HCT116 (cell line): Measurements from ENCODE around the gene EIF3J.

Source experiments
- CTCF ChIP-seq, 3 experiments: fragments of 200-600 bp in 1 of 3; sonication (generic) in 1 of 3; IDR thresholded peaks in 2 of 3; conservative IDR thresholded peaks in 1 of 3; 2 replicates each; pipeline ENCODE4 v1.5.1; 2012 to 2017; ENCODE audit warnings: low read depth in 2 of 3, low read length in 2 of 3, antibody characterized with exemption in 1 of 3, borderline replicate concordance in 1 of 3, control low read depth in 1 of 3, mild to moderate bottlenecking in 1 of 3, mixed read lengths in 1 of 3, mixed run types in 1 of 3, moderate library complexity in 1 of 3; ENCODE audit not compliant: insufficient read depth in 1 of 3
- EZH2 ChIP-seq: fragments of 200-600 bp; sonication (generic); IDR thresholded peaks from 2 replicates; pipeline ENCODE4 v1.6.1; 2017; ENCODE audit warnings: antibody characterized with exemption, mixed run types
- FOSL1 ChIP-seq: IDR thresholded peaks from 2 replicates; pipeline ENCODE4 v1.6.1; 2012; ENCODE audit warnings: low read depth
- JUND ChIP-seq: IDR thresholded peaks from 2 replicates; pipeline ENCODE4 v1.6.1; 2012
- MAX ChIP-seq: IDR thresholded peaks from 2 replicates; pipeline ENCODE4 v1.6.1; 2012
- POLR2A ChIP-seq: IDR thresholded peaks from 2 replicates; pipeline ENCODE4 v1.7.0; 2011; ENCODE audit warnings: borderline replicate concordance; ENCODE audit not compliant: insufficient read depth, insufficient read length; ENCODE audit errors: extremely low read depth
- POLR2AphosphoS5 ChIP-seq: IDR thresholded peaks from 2 replicates; pipeline ENCODE4 v1.6.1; 2011; ENCODE audit warnings: mild to moderate bottlenecking, low read depth, low read length, moderate library complexity
- RAD21 ChIP-seq: IDR thresholded peaks from 2 replicates; pipeline ENCODE4 v1.6.1; 2012; ENCODE audit warnings: low read depth, mild to moderate bottlenecking
- REST ChIP-seq: IDR thresholded peaks from 2 replicates; pipeline ENCODE4 v1.6.1; 2012; ENCODE audit warnings: low read depth
- SIN3A ChIP-seq: IDR thresholded peaks from 2 replicates; pipeline ENCODE4 v1.6.1; 2012; ENCODE audit warnings: low read depth
- SP1 ChIP-seq: IDR thresholded peaks from 2 replicates; pipeline ENCODE4 v1.6.1; 2012; ENCODE audit warnings: low read depth
- SRF ChIP-seq: IDR thresholded peaks from 2 replicates; pipeline ENCODE4 v1.6.1; 2012; ENCODE audit warnings: low read depth
- TCF7L2 ChIP-seq: IDR thresholded peaks from 2 replicates; pipeline ENCODE4 v1.7.0; 2011; ENCODE audit warnings: borderline replicate concordance, inconsistent platforms; ENCODE audit not compliant: insufficient read depth, insufficient read length; ENCODE audit errors: extremely low read depth

- TF ChIP-seq REST (no peak), TCF7L2 (no peak), POLR2AphosphoS5 (no peak), MAX (no peak), POLR2A (no peak), CTCF (IDR thresholded peaks at IDR 0.05 in 2 of 3, conservative IDR thresholded peaks at IDR 0.05 in 1 of 3; ENCODE audit: borderline replicate concordance in 1 of 3, insufficient read depth in 1 of 3, low read depth in 2 of 3, low read length in 2 of 3) (no peak), EZH2 (no peak), SIN3A (no peak), JUND (no peak), SRF (no peak), RAD21 (no peak), FOSL1 (no peak), SP1 (no peak)
Observed at GRCh38 chr15:44596511-44597010, 59.6 kb downstream of the EIF3J start.
